Muscle of arm (tissue), 12 donors: Measurements from ENCODE around the gene RMI1. TPM values are rescaled to one million over a fixed set of nuclear protein-coding genes. Genes with fewer than 3 reads are reported as not detected.
"Not testable (repeated sequence)": the region's sequence is repeated elsewhere in the genome, so short reads cannot be mapped to it uniquely, and the experiment has no call there.

Experiments
- DNase-seq: peaks from one replicate; pipeline ENCODE4 v3.0.0-alpha.2; 2013
- polyA plus RNA-seq, 12 donors: library from polyadenylated mRNA; unstranded; fragments of 120-200 nt; gene quantifications; one replicate each; pipeline ENCODE4 v1.2.1, GENCODE V29; 2013; ENCODE audit not compliant: insufficient read length in 12 of 12

The RMI1 gene
- polyA plus RNA-seq, 12 donors: 8.8 to 13.2 (median 11.3) TPM; not detected in 1

GRCh38 chr9:84000186-84000585 lies 19.6 kb downstream of the RMI1 start:
- DNase-seq: no peak

GRCh38 chr9:84001621-84002020 lies 21.0 kb downstream of the RMI1 start:
- DNase-seq: no peak

DNA sequence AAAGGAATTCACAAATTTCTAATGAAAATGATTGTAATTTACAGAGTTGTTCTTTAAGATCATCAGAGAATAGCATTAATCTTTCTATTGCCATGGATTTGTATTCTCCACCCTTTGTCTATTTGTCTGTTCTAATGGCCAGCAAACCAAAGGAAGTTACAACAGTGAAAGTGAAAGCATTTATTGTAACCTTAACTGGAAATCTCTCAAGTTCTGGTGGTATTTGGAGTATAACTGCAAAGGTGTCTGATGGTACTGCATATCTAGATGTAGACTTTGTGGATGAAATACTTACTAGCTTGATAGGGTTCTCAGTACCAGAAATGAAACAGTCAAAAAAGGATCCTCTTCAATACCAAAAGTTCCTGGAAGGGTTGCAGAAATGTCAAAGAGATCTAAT lies 21.7 kb downstream of the RMI1 start:
- DNase-seq: no peak

- DNase-seq: no peak
These were observed 22.6 kb downstream of the RMI1 start for GRCh38 chr9:84003246-84003645.

- DNase-seq: no peak
These were observed 27.1 kb downstream of the RMI1 start for GRCh38 chr9:84007662-84008061.

DNA sequence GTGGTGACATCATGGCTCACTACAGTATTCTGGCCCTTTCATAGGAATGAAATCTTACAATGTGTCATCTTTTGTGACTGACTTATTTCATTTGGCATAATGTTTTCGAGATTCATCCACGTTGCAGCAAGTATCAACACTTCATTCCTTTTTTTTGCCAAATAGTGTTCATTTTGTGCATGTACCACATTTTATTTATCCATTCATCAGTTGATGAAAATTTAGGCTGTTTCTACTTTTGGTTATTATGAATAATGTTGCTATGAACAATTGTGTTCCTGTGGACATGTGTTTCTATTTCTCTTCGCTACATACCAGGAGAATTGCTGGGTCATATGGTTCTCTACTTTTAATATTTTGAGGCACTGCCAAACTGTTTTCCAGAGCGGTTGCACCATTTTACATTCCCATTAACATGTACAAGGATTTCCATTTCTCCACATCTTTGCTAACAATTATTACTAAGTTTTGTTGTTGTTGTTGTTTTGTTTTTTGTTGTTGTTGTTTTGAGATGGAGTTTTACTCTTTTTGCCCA lies 43.5 kb downstream of the RMI1 start:
- DNase-seq: no peak

DNA sequence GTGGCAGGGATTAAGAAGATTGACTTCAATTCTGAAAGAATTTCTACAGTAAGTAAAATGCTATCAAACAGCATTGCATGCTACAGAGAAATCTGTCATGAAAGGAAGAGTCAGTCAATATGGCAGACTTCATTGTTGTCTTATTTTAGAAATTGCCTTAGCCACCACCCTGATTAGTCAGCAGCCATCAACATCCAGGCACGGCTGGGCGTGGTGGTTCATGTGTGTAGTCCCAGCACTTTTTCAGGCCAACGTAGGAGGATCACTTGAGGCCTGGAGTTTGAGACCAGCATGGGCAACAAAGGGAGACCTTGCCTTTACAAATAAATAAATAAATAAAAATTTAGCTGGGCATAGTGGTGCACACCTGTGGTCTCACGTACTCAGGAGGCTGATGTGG lies 46.6 kb downstream of the RMI1 start:
- DNase-seq: no peak

GRCh38 chr9:84031534-84031933 lies 50.9 kb downstream of the RMI1 start:
- DNase-seq: no peak

GRCh38 chr9:84041857-84042256 lies 61.3 kb downstream of the RMI1 start:
- DNase-seq: not testable (repeated sequence)

GRCh38 chr9:84045481-84046097 lies 65.0 kb downstream of the RMI1 start:
- DNase-seq: no peak

Other genes starting within 250 kb of the RMI1 start
- 10 to 100 TPM in 10 of 12 donors, 1 to 10 TPM in 1, not detected in 1; 9.5 to 23.0 (median 18.8) TPM for gene GKAP1, start 163.0 kb upstream of the RMI1 start, polyA plus RNA-seq
- 10 to 100 TPM in 3 of 12 donors, 1 to 10 TPM in 8, not detected in 1; 5.4 to 20.4 (median 8.0) TPM for gene KIF27, start 59.4 kb upstream of the RMI1 start, polyA plus RNA-seq
- gene HNRNPK, start 590 bp upstream of the RMI1 start, polyA plus RNA-seq: 100 to 1,000 TPM in 11 of 12 donors, not detected in 1; 392 to 654 (median 541) TPM